GM19455 (cell line): ENCODE results near the gene ELMO1.

Source experiments
- ATAC-seq: cut with Tn5 transposase; IDR thresholded peaks from one replicate; pipeline ENCODE4 v1.9.1; 2021; ENCODE audit not compliant: unreplicated experiment

The ELMO1 gene

GRCh38 chr7:37432281-37432920 lies 16.3 kb downstream of the ELMO1 start:
- ATAC-seq, result no peak

- no peak for ATAC-seq
Observed at GRCh38 chr7:37431413-37431812, 17.3 kb downstream of the ELMO1 start.

GRCh38 chr7:37430640-37431039 lies 18.0 kb downstream of the ELMO1 start:
- no peak for ATAC-seq

GRCh38 chr7:37430171-37430570 lies 18.5 kb downstream of the ELMO1 start:
- ATAC-seq, result no peak

GRCh38 chr7:37429435-37429791 lies 19.3 kb downstream of the ELMO1 start:
- ATAC-seq, result no peak

- no peak for ATAC-seq
Observed at GRCh38 chr7:37428681-37429434, 19.8 kb downstream of the ELMO1 start.

- ATAC-seq, result no peak
Observed at GRCh38 chr7:37427276-37427940, 21.3 kb downstream of the ELMO1 start.

GRCh38 chr7:37425498-37425897 lies 23.2 kb downstream of the ELMO1 start:
- ATAC-seq, result no peak

- no peak for ATAC-seq
Observed at GRCh38 chr7:37424995-37425394, 23.7 kb downstream of the ELMO1 start.

GRCh38 chr7:37424521-37424920 lies 24.1 kb downstream of the ELMO1 start:
- no peak for ATAC-seq

GRCh38 chr7:37421861-37422500 lies 26.7 kb downstream of the ELMO1 start:
- no peak for ATAC-seq

GRCh38 chr7:37420946-37421695 lies 27.5 kb downstream of the ELMO1 start:
- ATAC-seq, result no peak

- ATAC-seq, result no peak
Observed at GRCh38 chr7:37419496-37419895, 29.2 kb downstream of the ELMO1 start.

GRCh38 chr7:37418381-37418780 lies 30.3 kb downstream of the ELMO1 start:
- no peak for ATAC-seq

- no peak for ATAC-seq
Observed at GRCh38 chr7:37417107-37417474, 31.6 kb downstream of the ELMO1 start.

- no peak for ATAC-seq
Observed at GRCh38 chr7:37416378-37417106, 32.1 kb downstream of the ELMO1 start.

- ATAC-seq, result no peak
Observed at GRCh38 chr7:37415629-37416028, 33.0 kb downstream of the ELMO1 start.

- no peak for ATAC-seq
Observed at GRCh38 chr7:37414352-37414983, 34.2 kb downstream of the ELMO1 start.

- no peak for ATAC-seq
Observed at GRCh38 chr7:37411444-37412034, 37.1 kb downstream of the ELMO1 start.
